ENCODE results near the gene DISP2. TPM values are rescaled to one million over a fixed set of nuclear protein-coding genes. Genes with fewer than 3 reads are reported as not detected.

The DISP2 gene
- total RNA-seq, 1 experiment from 2014 or later, result 0.35 TPM

GRCh38 chr15:40379853-40380252 is 21.8 kb downstream of the DISP2 start:
- Histone ChIP-seq H3K9me2 (ENCODE audit: insufficient read depth) (no peaks in the 10 kb centered on the region; the same call in 1 of the 2 replicates), H3K4me2 (peak overlapping the region; percentile 61), H3K27ac (peak overlapping the region; percentile 94), H3K9me3 (ENCODE audit: insufficient read depth, low read depth) (no peaks in the 10 kb centered on the region), H3K4me1 (replicated peaks; ENCODE audit: insufficient read depth) (peaks cover 45% of the 10 kb centered on the region), H3K4me3 (0 out of 2 replicates have a peak overlapping the region, but pooled peaks have one; percentile 13), H3K79me2 (ENCODE audit: low read depth) (peaks cover 21% of the 10 kb centered on the region), H2AFZ (no peak overlapping the region), H4K20me1 (ENCODE audit: insufficient read depth) (no peaks in the 10 kb centered on the region), H3K36me3 (ENCODE audit: low read depth) (0 out of 2 replicates have a peak, but pooled peaks cover 2% of the 10 kb centered on the region), H3K27me3 (ENCODE audit: insufficient read depth, low read depth) (no peaks in the 10 kb centered on the region), H3F3A (ENCODE audit: insufficient read depth, low read depth) (peaks cover 22% of the 10 kb centered on the region)
- TF ChIP-seq CTCF (conservative IDR thresholded peaks at IDR 0.05) (no peak), EZH2 (IDR thresholded peaks at IDR 0.05; ENCODE audit: low read depth) (no peak)
- CTCF ChIA-PET, result interaction anchor here (0.6 to 1.0 kb wide), 3 partner anchors 42 to 210 kb away, joined by 3 to 4 read pairs (median 3); no protein-coding TSS in a partner anchor
- POLR2A ChIA-PET (ENCODE audit: unreplicated experiment), result interaction anchor here (0.6 kb wide), 2 partner anchors 51 to 153 kb away, joined by 4 to 8 read pairs; no protein-coding TSS in a partner anchor
- no TSS peak for BruUV-seq (replicated peaks)
- DNase-seq, result peak; percentile 87 to 95
- intact Hi-C loops (cut with micrococcal nuclease; ENCODE audit: unreplicated experiment), result loop anchor here (5.0 kb wide), 1 partner anchor 42 kb away; no protein-coding TSS in a partner anchor

GRCh38 chr15:40380636-40381035 is 22.6 kb downstream of the DISP2 start:
- H3K9me2 ChIP-seq (ENCODE audit: insufficient read depth), result no peaks in the 10 kb centered on the region; the same call in 1 of the 2 replicates
- H3K4me2 ChIP-seq, result peak overlapping the region; percentile 61
- H3K4me3 ChIP-seq, result peak overlapping the region; percentile 13; the same call in 1 of the 2 replicates
- ChIA-PET POLR2A (ENCODE audit: unreplicated experiment) (no interaction called here), CTCF (no interaction called here)
- H2AFZ ChIP-seq, result no peak overlapping the region
- peaks cover 29% of the 10 kb centered on the region for H3F3A ChIP-seq (ENCODE audit: insufficient read depth, low read depth)
- no peak for TF ChIP-seq CTCF (conservative IDR thresholded peaks at IDR 0.05)
- no peak for TF ChIP-seq EZH2 (IDR thresholded peaks at IDR 0.05; ENCODE audit: low read depth)
- H3K4me1 ChIP-seq (replicated peaks; ENCODE audit: insufficient read depth), result peaks cover 50% of the 10 kb centered on the region
- no peaks in the 10 kb centered on the region for H4K20me1 ChIP-seq (ENCODE audit: insufficient read depth)
- no peaks in the 10 kb centered on the region for H3K27me3 ChIP-seq (ENCODE audit: insufficient read depth, low read depth)
- H3K27ac ChIP-seq, result peak overlapping the region; percentile 94
- no peaks in the 10 kb centered on the region for H3K9me3 ChIP-seq (ENCODE audit: insufficient read depth, low read depth)
- H3K36me3 ChIP-seq (ENCODE audit: low read depth), result 0 out of 2 replicates have a peak, but pooled peaks cover 4% of the 10 kb centered on the region
- BruUV-seq (replicated peaks), result no TSS peak
- no peak for DNase-seq
- peaks cover 29% of the 10 kb centered on the region for H3K79me2 ChIP-seq (ENCODE audit: low read depth)
- intact Hi-C loops (cut with micrococcal nuclease; ENCODE audit: unreplicated experiment), result loop anchor here (5.0 kb wide), 1 partner anchor 42 kb away; no protein-coding TSS in a partner anchor

DNA sequence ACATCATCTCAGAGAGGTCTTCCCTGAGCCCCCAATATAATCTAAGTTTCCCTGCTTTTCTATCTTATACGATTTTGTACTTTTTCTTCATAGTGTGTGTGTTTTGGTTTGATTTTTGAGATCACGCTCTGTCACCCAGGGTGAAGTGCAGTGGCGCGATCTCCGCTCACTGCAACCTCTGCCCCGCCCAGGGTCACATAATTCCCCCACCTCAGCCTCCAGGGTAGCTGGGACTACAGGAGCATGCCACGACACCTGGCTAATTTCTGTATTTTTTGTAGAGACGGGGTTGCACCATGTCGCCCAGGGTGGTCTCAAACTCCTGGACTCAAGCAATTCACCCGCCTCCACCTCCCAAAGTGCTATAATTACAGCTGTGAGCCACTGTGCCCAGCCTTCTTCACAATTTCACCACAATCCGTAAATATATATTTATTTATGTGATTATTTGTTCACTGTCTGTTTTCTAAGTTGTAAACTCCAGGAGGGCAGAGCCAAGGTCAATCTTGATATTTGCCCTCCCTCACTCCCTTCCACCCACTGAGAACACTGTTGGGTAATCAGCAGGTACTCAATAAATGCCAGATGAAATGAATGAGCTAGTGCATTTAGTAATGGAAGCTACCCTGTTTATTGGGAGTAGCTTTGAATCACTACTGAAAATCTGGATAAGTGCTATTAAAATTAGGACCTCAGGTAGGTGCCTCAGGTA is 24.0 kb downstream of the DISP2 start:
- Histone ChIP-seq H3F3A (ENCODE audit: insufficient read depth, low read depth) (peaks cover 35% of the 10 kb centered on the region), H3K79me2 (ENCODE audit: low read depth) (peaks cover 32% of the 10 kb centered on the region), H3K4me1 (replicated peaks; ENCODE audit: insufficient read depth) (peaks cover 50% of the 10 kb centered on the region), H4K20me1 (ENCODE audit: insufficient read depth) (no peaks in the 10 kb centered on the region), H3K9me2 (ENCODE audit: insufficient read depth) (no peaks in the 10 kb centered on the region; the same call in 1 of the 2 replicates), H3K36me3 (ENCODE audit: low read depth) (0 out of 2 replicates have a peak, but pooled peaks cover 4% of the 10 kb centered on the region), H3K27ac (peak overlapping the region; percentile 45), H3K27me3 (ENCODE audit: insufficient read depth, low read depth) (no peaks in the 10 kb centered on the region), H3K9me3 (ENCODE audit: insufficient read depth, low read depth) (no peaks in the 10 kb centered on the region), H3K4me2 (peak overlapping the region; percentile 91), H2AFZ (peak overlapping the region; percentile 89), H3K4me3 (0 out of 2 replicates have a peak overlapping the region, but pooled peaks have one; percentile 76)
- TF ChIP-seq EZH2 (IDR thresholded peaks at IDR 0.05; ENCODE audit: low read depth) (no peak), CTCF (conservative IDR thresholded peaks at IDR 0.05) (no peak)
- ChIA-PET CTCF (interaction anchor here (1.0 kb wide), 1 partner anchor 44 kb away, joined by 3 read pairs; no protein-coding TSS in a partner anchor), POLR2A (ENCODE audit: unreplicated experiment) (interaction anchor here (0.6 kb wide), 1 partner anchor 23 kb away, joined by 3 read pairs; no protein-coding TSS in a partner anchor)
- no TSS peak for BruUV-seq (replicated peaks)
- intact Hi-C loops (cut with micrococcal nuclease; ENCODE audit: unreplicated experiment), result loop anchor here (5.0 kb wide), 1 partner anchor 40 kb away; no protein-coding TSS in a partner anchor
- no peak for DNase-seq
